GM12892 (cell line): ENCODE data around the gene PCBP1.
"Not testable (repeated sequence)": the region's sequence is repeated elsewhere in the genome, so short reads cannot be mapped to it uniquely, and the experiment has no call there.

Experiments
- POLR2A ChIP-seq: IDR thresholded peaks from 2 replicates; pipeline ENCODE4 v1.6.1; 2011; ENCODE audit warnings: low read depth, low read length, control low read depth
- TAF1 ChIP-seq: IDR thresholded peaks from 2 replicates; pipeline ENCODE4 v1.6.1; 2011; ENCODE audit warnings: low read depth, mild to moderate bottlenecking, control low read depth, low read length, borderline replicate concordance

GRCh38 chr2:70092576-70093243 is 5.4 kb downstream of the PCBP1 start:
- not testable (repeated sequence) for TF ChIP-seq TAF1, POLR2A
